Measurements from ENCODE around the gene EPHB2.

Gene EPHB2

DNA sequence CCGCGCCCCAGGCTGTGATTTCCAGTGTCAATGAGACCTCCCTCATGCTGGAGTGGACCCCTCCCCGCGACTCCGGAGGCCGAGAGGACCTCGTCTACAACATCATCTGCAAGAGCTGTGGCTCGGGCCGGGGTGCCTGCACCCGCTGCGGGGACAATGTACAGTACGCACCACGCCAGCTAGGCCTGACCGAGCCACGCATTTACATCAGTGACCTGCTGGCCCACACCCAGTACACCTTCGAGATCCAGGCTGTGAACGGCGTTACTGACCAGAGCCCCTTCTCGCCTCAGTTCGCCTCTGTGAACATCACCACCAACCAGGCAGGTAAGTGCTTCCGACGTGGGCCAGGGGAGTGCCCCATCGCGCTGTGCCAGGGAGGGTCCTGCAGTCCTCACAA is 154.2 kb downstream of the EPHB2 start:
- no peak for DNase-seq

GRCh38 chr1:22865736-22866135 is 155.1 kb downstream of the EPHB2 start:
- DNase-seq: no peak

DNA sequence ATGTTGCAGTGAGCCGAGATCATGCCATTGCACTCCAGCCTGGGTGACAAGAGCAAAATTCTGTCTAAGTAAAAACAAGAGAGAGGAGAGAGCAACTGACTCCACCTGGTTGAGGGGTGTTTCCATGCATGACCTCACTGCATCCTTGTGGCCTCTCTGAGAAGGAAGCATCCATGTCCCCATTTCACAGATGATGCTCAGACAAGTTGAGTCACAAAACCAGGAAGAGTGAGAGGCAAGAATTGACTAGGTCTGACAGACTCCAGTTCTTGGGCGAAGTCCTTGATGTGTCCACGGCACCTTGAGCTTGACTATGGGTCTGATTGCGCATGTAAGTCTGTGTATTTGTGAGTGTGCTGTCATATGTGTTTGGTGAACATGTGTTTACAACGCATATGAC is 156.2 kb downstream of the EPHB2 start:
- no peak for DNase-seq

- no peak for DNase-seq
These were observed 157.7 kb downstream of the EPHB2 start for GRCh38 chr1:22868331-22868730.

DNA sequence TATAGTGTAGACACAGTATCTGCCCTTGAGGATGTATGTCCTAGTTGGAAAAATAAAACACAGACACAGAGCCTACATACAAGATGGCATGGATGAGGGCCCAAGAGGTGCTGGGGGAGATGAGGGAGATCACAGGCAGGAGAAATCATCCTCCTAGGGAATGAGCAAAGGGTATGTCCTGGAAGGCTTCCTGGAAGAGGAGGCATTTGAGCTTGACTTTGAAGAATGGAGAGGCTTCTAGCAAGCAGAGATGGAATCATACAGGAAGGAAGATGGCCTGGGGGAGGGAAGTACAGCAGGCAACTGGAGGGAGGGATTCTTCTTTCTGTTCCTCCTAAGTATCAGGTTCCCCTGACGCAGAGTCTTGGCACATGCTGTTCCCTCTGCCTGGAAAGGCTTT is 158.7 kb downstream of the EPHB2 start:
- no peak for DNase-seq

- no peak for DNase-seq
These were observed 159.7 kb downstream of the EPHB2 start for GRCh38 chr1:22870201-22870871.

DNA sequence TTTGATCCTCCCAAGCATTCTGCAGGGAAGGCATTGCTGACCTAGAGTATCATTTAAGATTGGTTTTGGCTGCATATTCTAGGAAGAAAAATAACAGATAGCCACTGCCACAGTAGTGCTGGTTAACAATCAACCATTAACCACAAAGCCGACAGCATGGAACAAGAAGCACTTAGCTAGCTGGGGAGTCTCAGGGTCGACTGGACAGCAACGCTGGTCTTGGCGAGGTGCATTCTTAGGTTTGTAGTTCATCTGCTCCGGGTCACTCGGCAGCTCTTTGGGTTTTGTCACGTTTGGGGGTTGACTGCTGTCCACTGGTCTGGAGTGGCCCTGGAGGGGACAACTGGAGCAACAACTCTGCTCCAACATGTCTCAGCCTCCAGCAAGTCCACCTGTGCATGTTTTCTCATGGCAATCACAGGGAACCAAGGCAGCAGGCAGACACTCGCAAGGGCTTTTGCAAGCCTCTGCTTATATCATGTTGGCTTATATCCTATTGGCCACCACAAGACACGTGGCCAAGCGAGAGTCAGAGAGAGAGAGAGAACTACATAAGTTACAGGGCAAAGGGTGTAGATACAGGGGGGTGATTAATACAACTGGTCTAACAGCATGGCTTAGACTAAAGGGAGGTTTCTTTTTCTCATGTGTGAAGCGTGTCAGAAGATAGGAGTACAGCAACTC is 162.5 kb downstream of the EPHB2 start:
- no peak for DNase-seq

DNA sequence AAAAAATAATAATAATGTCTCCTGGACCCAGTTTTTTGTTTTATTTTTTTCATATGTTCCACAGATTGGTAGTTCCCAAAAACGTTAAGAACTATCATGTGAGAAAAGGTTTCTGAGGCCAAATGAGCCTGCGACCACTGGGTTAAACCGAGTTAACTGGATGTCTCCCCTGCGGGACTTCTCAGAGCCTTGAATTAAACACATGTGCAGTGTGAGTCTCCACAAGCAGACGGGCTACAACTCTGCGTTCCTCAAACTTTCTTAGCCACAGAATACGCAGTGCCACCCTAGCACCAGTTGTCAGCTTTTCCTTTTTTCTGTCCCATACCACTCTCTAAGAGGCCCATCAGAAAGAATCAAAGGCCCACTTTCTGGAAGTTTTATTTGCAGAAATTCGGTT is 164.1 kb downstream of the EPHB2 start:
- no peak for DNase-seq

DNA sequence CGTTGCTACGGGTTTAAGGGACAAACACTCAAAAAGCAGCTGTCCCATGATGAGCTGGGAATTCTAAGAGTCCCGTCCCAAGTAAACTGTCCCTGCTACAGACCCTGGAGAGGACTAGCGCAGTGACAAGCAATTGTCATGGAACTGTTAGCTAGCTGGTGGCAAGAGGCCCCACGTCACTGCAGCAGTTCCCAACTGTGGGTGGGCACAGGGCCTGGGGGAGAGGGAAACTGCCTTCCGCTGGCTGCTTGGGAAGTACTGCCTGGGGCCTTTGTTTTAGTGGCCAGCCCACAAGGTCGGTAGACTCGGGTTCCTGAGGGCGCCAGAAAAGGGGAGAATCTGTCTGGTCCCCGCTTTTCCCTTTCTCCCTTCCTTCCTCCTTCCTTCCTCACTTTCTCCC is 164.6 kb downstream of the EPHB2 start:
- no peak for DNase-seq

- no peak for DNase-seq
These were observed 165.2 kb downstream of the EPHB2 start for GRCh38 chr1:22875841-22876240.

DNA sequence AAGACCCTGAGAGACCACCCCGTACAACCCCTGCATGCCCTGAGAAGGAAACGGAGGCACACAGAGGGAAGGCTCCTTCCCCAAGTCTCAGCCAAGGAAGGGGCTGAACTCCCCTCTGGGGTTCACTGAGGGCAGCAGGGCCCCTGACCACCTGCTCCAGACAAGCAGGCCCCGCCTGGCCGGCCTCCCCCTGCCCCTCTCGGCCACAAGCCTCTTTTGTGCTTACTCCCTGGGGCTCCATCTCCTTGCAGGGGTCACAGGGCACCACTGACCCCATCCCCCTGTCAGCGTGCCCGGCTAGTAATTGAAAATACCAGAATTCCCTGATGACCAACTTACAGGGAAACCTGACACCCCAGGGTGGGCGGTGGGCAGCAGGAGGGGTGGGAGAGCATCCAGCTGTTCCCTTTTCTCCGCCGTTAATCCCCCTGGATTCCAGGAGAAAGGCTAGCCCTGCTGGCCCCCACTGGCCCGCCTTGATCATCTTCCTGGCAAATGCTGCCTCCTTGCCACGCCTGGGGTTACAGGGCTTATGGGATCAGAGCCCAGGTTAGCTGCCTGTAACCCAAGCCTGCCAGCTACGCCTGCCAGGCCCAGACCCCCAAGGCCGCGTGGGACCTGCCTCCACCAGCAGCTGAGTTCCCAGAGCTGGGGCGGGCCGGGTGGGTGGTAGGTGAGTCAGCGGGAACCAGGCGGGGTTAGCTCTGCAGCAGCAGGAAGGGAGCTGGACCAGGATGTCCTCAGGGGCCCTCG is 165.9 kb downstream of the EPHB2 start:
- no peak for DNase-seq

DNA sequence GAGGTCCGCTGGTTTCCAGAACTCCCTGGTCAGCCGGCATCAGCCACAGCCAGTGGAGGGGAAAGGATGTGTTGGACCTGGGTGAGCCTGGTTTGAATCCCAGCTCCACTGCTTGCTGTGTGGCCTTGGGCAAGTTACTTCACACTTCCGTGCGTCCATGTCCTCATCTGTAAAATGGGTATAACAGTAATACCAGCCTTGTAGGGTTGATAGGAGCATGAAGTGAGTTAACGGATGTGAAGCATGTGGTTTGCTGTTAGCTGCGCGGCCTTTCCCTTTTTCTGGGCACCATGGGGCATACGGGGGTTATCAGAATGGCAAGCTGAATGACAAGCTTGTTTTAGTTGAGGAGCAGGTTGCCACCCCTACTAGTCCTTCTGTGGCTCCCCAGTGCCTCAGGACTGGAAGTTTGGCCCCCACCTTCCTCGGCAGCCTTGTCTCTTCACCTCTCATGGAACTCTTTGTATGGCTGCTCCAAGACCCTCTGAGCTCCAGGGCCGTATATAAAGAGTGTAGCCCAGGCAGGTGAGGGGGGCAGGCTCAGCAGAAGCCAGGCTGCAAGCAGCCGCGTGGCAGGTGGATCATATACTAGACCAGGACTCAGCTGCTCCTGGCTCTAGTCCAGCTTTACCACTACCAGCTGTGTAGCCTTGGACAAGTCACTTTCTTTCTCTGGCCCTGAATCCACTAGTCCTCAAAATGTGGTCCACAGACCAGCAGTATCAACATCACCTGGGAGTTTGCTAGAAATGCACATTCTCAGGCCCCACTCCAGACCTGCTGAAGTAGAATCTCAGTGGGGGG is 166.7 kb downstream of the EPHB2 start:
- no peak for DNase-seq

- DNase-seq: no peak
These were observed 167.3 kb downstream of the EPHB2 start for GRCh38 chr1:22877980-22878379.

GRCh38 chr1:22878626-22879025 is 168.0 kb downstream of the EPHB2 start:
- no peak for DNase-seq

GRCh38 chr1:22879445-22879844 is 168.8 kb downstream of the EPHB2 start:
- no peak for DNase-seq

- DNase-seq: peak in 1 of 2 experiments; percentile 8
These were observed 169.5 kb downstream of the EPHB2 start for GRCh38 chr1:22880174-22880601.

- no peak for DNase-seq
These were observed 172.8 kb downstream of the EPHB2 start for GRCh38 chr1:22883406-22883805.

DNA sequence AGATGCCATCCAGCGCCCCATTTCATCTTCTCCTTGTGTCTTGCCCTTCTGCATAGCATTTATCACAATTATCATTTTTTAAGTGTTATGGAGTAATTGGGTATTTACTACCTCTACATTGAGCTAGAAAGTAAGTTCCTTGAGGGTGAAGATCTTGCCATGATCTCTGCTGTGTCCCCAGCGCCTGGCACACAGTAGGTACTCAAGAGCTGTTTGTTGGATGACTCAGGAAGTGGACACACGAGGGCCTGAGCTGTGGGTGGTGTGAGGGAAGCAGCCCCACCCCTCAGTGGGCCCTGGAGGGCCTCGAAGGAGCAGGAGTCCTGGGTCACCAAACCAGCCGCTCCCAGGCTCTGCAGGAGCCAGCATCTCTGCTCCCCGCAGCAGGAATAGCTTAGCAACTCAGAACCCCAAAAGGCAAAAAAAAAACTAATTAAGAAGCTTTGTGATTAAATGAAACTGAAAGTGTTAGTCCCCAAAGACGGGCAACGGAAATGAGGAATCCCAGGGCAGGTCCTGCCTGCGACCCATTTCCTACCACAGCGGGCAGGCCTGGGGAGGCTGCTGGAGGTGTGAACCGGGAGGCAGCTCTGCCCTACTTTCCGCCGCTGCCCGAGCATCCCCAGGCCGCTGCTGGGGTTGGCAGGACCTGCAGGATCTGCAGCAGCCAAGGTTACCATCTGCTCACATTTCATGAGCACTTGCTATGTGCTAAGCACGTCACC is 174.3 kb downstream of the EPHB2 start:
- no peak for DNase-seq

GRCh38 chr1:22886211-22886610 is 175.6 kb downstream of the EPHB2 start:
- DNase-seq: no peak

DNA sequence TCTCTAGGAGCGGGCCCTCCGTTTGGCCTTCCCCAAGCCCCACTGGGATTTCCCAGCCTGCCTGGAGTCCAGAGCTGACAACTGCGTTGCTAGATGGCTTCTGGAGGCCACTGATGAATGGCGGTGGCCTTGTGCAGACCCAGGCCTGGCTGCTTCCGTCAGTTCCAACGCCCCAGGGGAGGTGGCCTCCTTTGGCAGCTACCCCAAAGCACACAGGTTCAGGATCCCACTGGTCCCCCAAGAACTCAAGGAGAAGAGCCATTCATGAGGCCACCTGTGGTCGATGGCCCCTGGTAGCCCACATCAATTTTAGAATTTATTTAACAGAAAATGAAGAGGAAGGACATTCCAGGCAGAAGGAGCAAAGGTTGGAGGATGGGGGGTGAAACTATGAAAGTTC is 176.9 kb downstream of the EPHB2 start:
- DNase-seq: no peak

DNA sequence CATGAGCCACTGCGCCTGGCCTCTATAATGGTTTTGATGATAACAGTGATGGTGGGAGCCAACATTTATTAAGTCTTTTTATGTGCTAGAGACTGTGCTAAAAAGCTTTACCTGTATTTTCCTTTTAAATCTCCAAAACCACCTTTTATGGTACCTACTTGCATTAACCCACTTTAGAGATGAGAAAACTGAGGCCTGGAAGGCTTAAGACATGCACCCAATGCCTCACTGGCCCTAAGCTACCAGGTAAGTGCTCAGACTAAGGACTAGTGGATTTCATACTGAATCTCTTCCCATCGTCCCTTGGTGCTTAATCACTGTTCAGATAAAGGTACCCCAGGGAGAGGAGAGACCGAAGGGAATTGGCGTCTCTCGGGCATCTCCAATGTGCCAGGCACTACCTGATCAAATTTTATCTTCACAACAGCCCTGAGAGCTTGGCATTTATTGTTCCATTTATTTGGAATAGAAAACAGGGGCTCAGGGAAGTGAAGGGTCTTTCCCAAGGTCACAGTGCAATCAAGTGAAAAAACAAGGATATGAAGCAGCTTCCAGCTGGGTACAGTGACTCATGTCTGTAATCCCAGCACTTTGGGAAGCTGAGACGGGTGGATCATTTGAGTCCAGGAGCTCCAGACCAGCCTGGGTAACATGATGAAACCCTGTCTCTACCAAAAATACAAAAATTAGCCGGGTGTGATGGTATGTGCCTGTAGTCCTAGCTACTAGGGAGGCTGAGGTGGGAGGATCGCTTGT is 177.9 kb downstream of the EPHB2 start:
- no peak for DNase-seq
